ENCODE measurements around the gene NIT1.
A peak's percentile ranks its signal among the peaks of the same experiment; 100 is the strongest.

NIT1 gene

GRCh38 chr1:161158316-161159010 lies 40.6 kb downstream of the NIT1 start:
- no peak for FAIRE-seq

GRCh38 chr1:161159087-161159912 lies 41.4 kb downstream of the NIT1 start, which contains the start of gene USP21:
TSS of gene USP21 (plus strand) at chr1:161159500. CDS start at chr1:161160641, 1,141 bp downstream.
- no peak for FAIRE-seq

GRCh38 chr1:161159913-161160243 lies 42.0 kb downstream of the NIT1 start:
- FAIRE-seq: no peak

GRCh38 chr1:161160671-161161145 lies 42.8 kb downstream of the NIT1 start:
- no peak for FAIRE-seq

GRCh38 chr1:161161652-161162051 lies 43.7 kb downstream of the NIT1 start:
- FAIRE-seq: no peak

- FAIRE-seq: no peak
Measured at GRCh38 chr1:161162052-161162451, 44.1 kb downstream of the NIT1 start.

- FAIRE-seq: no peak
Measured at GRCh38 chr1:161162806-161163205, 44.9 kb downstream of the NIT1 start.

GRCh38 chr1:161163793-161164192 lies 45.9 kb downstream of the NIT1 start:
- no peak for FAIRE-seq

GRCh38 chr1:161164901-161165610 lies 47.2 kb downstream of the NIT1 start:
- no peak for FAIRE-seq

GRCh38 chr1:161165742-161166668 lies 48.1 kb downstream of the NIT1 start, which contains the start of gene PPOX:
TSS of gene PPOX (plus strand) at chr1:161166426. CDS start at chr1:161166848, 422 bp downstream.
- peak; percentile 96 for FAIRE-seq

GRCh38 chr1:161166669-161167548 lies 49.0 kb downstream of the NIT1 start:
- no peak for FAIRE-seq

GRCh38 chr1:161168906-161169305 lies 51.0 kb downstream of the NIT1 start:
- FAIRE-seq: no peak
